ENCODE results near the gene SEL1L3.
A peak's percentile ranks its signal among the peaks of the same experiment; 100 is the strongest.

Gene SEL1L3

DNA sequence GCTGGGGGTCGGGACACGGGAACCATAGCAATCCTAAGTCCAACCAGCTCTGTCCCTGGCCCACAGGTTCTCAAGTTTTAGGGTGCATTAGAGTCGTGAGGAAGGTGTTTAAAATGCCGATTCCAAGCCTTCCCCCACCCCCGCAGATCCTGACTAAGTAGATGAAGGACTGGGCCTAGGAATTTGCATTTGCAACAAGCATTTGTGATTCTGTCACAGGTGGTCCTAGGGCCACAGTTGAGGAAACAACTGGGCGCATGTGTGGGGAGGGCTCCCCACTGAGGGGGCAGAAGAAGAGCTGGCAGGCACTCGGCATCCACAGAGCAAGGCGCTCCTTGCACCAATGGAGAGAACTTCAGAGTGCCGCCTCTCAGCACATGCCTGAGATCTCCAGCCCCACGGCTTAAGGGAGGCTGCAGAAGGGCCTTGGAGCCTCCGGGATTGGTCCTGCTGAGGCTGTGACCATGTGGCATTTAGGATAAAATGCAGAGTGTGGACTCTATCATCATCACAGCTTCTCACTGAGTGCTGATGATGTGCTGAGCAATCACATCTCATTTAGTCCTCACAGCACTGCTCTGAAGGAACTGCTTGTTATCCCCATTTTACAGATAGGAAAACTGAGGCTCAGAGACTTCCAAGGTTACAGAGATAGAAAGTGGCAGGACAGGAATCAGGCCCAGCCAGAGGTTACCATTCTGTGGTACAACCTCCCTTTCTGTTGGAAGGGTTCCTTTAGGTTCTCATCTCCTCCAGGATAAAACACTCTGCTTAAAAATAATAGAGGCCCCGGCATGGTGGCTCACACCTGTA lies 16.7 kb downstream of the SEL1L3 start:
- DNase-seq, result no peak

DNA sequence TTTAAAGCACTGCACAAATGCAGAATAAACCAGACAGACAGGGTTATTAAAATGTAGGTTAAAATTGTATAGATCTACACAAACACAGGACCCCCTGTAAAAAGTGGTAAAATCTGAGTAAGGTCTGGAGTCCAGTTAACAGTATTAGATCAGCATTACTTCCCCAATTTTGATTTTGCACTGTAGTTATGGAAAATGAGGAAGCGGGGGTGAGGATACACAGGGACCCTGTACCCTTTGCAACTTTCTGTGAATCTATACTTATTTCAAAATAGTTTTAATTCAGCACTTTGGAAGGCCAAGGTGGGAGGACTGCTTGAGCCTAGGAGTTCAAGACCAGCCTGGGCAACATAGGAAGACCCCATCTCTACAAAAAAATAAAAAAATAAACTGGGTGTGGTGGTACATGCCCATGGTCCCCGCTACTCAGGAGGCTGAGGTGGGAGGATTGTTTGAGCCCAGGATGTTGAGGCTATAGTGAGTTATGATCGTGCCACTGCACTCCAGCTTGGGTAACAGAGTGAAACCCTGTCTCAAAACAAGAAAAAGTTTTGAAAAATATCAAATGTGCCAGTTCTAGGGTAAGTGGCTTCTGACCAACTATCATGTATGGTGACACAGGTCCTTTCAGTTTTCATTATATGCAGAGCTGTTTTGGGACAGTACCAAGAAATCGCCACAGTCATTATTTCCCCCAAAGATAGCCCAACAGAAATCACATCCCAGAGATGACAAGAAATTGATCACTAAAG lies 17.7 kb downstream of the SEL1L3 start:
- no peak for DNase-seq

DNA sequence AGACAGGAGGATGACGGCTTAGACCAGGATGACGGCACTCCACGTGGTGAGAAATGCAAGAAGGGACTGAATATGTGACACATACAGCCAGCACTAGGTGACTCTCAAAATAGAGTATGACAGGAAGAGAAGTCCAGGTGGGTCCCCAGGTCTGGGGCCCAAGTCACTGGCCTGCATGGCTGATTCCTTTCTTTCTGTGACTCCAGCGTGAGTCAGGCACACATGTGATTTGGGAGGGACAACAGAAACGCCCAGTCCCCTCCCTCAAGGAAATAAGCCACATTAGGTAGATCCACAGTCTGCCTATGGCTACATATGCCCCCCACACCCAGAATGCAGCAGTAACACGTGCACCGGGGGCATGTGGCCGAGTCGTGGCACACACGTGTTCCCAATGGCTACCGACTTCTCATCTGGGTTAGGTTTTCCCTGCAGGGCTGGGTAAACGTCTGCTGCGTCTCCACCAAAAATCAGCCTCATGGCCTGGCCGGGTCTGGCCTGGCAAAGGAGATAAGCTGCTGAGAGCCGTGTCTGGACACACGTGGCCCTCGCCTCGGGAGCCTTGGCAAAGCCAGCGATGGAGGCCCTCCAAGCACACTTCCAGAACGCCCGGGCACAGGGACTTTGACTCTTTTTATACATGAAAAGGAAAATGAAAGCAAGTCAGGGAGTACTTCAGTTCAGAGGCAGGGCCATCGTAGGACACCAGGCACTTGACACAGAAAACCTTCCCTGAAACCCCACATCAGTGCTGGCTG lies 19.3 kb downstream of the SEL1L3 start:
- no peak for DNase-seq

DNA sequence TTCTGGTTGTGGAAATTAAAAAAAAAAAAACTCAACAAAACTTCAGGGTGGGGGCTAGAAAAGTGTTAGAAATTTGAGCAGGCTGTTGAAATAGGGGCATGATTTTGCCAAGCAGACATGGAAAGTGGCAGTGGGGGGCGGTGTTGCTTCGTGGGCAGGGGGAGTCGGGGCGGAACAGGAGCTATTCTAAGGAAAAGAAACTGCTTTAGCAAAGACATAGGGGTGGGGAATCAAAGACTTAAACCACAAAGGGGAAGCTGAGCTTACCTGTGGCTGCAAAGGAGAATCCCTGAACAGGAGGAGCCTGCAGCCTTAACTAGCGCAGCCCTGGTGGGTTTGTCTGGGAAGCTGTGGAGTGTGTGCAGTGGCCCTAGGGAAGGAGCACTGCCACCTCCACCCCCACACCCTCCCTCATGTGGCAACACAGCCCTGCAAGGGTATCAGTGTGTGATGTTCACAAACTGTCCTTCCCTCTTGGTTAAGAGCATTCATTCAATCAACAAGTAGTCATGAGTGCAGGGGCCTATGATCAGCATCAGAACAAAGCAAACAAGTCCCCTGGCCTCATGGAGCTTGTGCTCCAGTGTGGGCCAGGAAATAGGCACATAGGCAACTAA lies 20.5 kb downstream of the SEL1L3 start:
- no peak for DNase-seq

DNA sequence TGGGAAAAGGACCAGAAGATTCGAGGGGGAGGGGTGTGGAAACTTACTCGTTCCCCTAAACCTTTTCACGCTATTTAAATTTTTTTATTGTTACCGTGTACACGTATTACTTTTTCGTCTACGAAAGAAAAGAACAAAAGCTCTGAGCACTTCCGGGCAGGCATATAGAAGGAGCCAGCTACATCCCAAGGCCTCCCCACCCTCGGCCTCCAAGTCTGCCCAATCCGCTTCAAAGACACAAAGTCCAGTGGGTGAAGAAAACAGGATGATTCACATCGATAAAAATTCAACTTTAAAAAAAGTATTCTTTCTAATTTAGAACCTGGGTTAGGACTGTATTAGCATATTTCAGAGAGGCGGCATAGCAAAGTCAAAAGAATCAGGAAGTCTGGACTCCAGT lies 23.1 kb downstream of the SEL1L3 start:
- no peak for DNase-seq

DNA sequence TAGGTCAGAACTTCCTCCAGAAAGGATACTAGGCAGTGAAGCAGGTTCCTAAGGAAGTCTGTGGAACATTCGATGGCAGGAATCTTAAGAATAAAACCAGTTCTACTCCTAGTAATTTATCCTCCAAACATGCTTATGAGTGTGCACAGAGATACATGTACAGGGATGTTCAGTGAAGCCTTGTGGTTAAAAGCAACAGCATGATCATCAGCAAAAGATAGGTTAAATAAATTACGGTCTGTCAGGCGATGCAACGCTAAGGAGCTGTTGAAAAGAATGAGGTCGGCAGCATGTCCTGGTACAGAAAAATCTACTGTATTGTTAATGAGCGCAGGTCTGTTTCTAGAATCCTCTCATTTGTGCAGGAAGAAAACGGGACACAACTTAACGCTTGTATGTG lies 23.6 kb downstream of the SEL1L3 start:
- no peak for DNase-seq

DNA sequence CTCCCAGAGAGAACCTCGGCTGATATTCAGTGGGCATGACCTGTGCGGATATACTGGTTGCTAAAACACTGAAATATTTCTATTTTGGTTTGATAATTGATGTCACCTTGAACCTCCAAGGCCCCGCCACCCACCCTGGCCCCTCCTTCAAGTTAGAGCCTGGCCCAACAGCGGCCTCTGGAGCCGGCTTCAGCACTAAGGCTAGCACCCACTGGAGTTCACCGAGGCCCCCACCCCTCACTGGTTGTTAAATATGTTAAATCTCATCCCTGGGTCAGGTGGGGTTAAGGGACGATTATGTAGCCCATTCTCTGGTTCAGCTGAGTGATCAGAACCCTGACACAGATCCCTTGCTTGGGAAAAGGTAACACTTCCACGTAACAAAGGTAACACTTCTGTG lies 24.3 kb downstream of the SEL1L3 start:
- no peak for DNase-seq

DNA sequence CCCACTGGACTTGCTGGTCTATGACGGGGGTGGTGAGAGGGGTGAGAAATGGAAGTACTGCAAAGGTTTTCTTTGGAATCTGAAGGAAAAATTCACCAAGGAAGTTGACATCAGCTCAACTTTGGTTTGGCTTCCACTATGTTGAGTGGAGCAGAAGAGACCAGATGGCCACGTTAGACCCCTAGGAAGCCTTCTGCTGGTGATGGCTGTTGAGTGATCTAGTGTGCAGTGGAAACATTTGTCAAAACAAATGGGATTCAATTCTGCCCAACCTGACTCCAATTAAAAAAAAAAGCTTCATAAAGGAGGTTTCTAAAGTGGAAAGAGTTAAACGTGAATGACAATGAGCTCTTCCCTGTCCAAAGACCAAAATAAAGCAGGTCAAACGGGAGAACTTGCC lies 25.7 kb downstream of the SEL1L3 start:
- peak; percentile 8 for DNase-seq

DNA sequence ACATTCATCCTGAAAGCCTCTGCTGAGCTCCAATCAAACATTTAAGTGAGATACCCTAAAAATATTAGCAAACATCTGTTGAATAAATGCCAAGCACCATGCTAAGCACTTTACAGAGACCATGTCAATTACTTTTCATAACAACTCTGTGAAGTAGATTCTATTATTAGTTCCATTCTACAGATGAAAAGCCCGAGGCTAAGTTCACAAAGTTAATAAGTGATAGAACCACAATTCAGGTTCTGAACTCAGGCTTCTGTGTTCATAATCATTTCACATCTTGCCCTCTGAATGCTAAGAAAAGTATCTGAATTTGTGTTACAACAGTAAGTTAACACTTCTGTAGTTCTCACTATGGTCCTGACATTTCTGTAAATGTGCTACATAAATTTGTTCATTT lies 27.4 kb downstream of the SEL1L3 start:
- no peak for DNase-seq

DNA sequence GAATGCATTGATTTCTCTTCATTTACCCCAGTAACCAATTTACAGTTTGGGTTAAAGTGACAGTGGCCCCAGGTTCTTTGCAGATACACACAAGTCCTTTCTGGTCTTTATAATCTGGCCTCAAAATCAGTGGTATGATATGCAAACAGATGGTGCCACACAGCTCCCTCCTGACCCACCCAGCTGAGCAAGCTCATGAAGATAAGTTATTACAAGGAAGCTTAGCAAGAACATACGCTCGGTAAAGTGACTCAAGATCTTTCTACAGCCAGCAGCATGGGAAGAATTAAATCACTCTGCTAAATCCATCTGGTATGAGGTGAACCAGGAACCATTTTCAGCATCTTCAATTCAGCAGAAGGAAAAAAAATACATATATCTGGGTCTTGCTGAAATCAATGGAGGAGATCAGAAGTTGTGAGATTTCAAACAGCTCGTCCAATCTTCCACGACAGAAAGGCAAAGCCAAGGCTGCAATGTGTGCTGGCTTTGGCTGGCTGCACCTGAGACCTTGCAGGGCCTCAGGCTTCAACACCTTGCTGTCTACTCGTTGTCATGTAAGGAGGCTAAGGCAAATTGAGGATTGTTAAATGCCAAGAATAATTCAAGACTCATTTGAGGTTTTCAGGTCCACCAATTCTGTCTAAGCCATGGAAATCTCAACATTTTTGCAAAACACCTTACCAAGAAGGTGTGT lies 28.2 kb downstream of the SEL1L3 start:
- DNase-seq, result no peak

DNA sequence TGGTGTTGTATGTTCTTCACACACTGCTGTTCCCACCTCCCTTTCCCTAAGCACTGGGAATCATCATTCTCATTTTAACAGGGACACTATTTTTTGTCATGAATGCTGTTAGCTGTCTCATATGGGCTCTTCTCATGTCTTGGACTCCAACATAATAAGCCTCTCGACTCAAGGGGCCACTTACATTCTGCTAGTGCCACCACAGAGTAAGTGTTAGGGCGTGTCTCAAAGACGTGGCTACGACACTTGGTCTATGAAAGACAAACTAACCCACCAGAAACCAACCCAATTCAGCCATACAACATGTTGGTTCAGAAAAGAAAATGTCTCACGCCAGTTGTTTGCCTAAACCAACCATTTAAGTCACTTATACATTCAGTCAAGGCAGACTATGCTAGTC lies 32.2 kb downstream of the SEL1L3 start:
- no peak for DNase-seq

DNA sequence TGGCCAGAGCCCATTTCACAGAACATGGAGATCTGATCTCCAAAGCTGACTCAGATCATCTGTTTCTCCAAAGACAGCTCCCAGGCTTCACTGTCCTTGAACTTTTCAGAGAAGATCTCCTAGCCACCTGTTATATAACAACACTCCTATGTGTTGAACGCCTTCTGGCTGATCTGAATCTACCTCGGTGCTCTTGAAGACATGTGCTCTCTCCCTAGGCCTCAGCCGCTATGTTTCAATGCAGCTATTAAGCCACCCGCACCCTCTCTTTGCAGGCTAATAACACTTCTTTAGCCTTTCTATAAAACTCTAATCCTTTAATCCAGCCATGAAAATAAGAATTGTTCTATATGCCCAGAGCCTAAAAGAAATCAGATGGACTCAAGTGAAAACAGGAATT lies 34.9 kb downstream of the SEL1L3 start:
- no peak for DNase-seq

DNA sequence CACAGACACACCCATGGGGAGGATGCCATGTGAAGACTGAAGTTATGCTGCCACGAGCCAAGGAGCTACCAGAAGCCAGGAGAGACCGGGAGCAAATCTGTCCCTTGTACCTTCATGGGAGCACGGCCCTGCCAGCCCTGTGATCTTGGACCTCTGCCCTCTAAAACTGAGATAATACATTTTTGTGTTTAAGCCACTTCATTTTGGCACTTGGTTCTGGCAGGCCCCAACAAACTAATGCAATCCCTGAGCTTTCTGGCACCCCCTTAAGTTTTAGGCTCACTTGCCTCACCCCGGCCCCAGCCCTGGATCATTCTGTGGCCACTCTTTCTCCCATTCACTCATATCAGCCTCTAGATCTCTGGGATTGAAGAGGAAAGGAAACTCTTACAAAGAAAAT lies 35.4 kb downstream of the SEL1L3 start:
- no peak for DNase-seq

DNA sequence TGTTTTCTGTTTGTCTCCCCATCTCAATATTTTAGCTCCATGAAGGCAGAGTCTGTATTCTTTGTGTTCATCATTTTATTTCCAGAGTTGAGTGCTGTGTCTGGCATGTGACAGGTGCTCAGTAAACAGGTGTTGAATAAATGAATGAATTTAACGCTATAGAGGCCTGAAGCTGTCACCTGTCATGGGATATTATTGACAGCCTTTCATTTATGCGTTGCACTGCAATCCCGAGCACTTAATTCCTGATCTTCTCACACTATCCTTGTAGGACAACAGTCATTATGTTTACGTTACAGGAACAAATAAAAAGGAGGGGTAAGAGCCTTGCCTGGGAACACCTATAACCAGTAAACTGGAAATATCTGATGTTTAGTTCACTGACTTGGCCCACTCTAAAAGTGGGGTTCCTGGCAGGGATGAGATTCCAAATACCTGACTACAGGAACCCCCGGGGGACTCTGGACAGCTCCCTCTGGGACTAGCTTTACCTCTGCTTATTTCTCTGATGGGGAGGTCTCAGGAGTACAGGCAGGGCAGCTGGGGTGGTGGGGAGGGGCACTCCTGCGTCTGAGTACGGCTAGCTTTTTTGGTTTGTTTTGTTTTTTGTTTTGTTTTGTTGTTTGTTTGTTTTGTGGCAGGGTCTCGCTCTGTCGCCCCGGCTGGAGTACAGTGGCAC lies 36.6 kb downstream of the SEL1L3 start:
- DNase-seq, result peak; percentile 18

DNA sequence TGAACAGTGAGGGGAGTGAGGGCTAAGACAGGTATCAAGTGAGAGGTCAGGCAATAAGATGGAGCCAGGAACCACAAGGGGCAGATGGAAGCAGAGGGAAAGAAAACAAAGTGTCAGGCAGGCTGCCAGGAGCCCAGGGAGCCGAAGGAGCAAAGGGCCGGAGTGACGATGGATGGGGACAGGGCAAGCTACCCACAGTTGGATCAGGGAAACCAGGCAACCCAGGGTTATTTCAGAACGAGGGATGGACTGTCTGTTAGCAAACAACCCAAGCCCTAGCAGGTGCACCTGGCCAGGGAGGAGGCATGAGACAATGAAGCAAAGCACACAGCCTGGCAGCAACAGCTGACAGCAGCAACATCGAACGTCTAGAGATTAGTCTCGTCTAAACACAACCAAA lies 39.2 kb downstream of the SEL1L3 start:
- peak; percentile 8 for DNase-seq

DNA sequence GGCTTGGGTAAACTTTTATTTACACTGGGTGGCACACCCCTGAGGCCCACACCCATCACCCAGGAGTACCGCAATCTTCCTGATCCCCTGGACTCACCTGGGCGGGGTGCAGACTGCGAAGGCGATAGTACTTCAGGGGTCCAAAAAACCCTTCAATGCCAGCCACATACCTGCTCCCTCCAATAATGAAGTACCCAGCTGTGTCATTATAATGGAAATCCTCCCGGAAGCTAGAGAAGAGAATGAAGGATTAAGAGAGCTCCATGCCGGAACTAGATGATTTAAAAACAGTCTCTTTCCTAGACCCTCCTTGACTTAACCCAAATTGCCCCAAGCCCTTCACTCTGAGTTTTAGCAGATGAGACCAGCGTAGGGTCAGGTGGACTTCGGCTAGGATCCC lies 40.9 kb downstream of the SEL1L3 start:
- no peak for DNase-seq

DNA sequence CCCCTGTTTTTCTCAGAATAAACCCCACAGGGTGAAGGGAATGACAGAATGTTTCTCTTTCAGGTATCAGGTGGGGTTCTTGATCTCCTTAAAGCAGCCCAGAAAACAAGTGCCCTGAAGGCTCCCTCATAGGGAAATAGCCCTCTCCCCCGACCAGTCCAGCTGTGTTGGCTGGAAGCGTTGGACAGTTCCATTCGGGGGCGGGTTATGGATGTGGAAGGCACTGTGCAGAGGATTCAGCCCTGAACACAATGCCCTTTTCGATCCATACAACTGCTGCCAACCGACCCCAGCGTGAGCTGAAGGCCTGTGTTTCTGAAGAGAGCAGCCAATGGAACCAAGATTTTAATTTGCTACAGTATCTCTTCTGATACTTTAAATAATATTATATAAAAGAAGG lies 41.5 kb downstream of the SEL1L3 start:
- DNase-seq, result no peak

DNA sequence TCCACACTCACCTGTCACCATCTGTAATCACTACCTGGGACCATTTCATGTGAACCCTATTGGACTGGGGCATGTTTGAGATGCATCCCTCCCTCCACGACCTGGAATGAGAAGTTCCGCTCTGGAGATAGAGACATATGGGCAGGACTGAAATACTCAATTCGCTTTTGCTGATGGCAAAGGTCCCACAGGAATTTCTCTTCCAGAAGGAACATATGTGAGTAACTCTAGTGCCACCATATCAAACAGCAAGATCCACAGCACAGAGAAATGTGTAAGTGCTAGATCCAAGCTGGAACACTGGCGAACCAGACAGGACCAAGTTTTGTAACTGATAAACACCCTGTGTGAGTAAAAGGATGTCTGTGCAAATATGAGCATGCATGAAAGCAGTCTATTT lies 43.9 kb downstream of the SEL1L3 start:
- peak; percentile 82 for DNase-seq

DNA sequence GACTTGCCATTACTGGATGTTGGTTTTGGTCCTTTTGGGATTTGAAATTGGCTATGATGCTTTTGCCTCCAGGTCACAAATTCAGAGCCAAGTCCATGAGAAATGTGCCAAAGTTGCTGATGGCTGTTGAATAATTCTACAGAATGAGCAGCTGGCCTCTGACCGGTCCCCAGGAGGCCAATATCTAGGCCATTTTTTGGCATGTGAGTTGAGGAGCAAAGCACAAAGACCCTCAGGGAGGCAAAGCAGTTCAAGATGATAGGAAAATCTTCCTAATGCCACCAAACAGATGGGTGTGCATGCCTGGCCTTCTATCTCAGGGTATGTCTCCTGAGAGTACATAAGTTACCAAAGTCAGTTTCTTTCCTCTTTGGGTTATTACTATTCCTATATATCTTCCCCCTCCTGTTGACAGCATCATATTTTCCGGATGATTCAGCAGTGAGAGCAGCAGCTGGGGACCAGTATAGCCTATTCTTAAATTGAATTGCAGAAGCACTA lies 44.4 kb downstream of the SEL1L3 start:
- DNase-seq, result no peak

DNA sequence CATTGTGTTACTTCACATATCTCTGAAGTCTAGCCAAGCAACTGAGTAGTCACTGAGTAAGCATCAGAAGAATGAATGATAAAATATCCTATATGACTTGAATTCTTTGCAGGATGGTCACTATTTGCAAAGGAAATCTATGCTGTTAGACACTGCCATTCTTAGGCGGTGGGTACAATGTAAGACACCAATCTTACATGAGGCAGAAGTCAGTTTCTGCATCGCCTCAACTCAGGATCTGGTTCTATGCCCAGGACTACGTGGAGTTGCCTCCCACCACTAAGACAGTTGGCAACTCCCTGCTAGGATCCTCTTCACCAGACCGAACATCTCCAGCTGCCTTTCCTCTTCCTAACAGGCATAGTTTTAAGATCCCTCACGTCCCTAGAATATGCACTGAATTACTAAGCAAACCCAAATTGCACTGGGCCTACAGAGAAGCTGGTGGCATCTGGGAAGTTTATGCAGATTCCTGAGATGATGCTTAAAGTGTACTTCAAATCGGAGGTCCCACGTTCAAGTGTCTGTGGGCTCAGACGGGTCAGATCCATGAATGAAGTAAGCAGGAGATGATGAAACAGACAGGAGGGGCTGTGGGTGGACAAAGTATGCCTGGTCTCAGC lies 45.6 kb downstream of the SEL1L3 start:
- no peak for DNase-seq

DNA sequence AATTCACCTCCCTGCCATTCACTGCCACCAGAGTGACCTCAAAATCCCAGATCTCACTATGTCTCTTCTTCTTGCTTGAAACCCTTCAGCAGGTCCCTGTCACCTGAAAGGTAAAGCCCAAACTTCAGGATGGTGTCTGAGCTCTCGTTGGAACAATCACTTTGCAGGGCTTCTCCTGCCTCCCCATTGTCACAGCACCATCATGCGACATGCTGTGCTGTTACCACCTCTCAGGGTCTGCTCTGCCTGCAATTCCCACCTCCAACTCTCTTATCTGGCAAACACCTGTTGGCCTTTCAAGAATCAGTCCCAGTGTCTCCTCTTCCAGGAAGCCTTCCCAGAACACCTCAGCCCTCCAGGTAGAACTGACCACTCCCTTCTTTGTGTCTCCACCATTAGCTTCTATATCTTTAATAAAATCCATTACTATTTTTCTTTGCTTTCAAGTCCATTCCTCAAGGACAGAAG lies 46.2 kb downstream of the SEL1L3 start:
- DNase-seq, result no peak
